HuH-7 (cell line): Measurements from ENCODE around the gene CHIC2.

ENCODE experiments used
- DNase-seq: peaks from one replicate; pipeline ENCODE4 v3.0.0; 2011; ENCODE audit warnings: low spot score

The CHIC2 gene

GRCh38 chr4:54093324-54094240, 29.2 kb upstream of the CHIC2 start:
- no peak for DNase-seq

DNA sequence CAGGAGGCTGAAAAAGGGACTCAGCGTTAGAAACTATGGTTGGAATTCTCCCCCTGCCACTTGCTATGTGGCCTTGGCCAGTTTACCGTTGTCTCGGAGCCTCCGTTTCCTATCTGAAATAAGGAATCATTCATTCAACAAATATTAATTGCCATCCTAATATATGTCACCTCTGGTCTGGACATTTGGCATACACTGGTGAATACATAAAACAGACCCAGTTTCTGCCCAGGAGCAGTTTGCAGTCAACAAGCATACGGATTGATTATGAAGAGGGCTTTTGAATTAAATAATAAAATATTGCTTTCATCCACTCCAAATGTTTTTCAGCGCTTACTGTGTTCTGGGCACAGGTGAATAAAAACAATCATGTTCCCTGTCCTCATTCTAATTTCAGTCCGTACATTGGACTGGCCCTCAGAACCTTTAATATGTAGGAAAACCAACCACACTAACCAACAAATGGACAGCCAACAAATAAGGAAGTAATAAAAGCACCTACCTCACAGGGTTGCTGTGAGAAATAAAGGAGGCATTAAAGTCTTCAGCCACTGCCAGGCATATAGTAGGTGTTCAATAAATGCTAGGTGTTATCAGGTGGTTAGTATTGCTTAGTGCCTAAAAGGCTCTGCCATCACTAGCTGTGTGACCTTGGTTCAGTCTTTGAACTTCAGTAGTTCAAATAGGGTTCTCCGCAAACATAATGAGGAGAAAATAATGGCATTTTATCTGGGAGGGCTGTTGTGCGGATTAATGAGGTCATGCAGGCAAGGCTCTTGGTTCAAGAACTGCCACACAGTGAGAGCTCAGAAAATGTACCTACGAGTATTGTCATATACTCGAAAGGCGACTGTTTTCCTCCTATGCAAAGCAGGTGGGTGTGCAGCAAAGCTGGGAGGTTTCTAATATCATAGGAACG, 28.3 kb upstream of the CHIC2 start:
- DNase-seq = no peak

- DNase-seq = peak; percentile 96
These were observed 27.4 kb upstream of the CHIC2 start for GRCh38 chr4:54091637-54092404.

GRCh38 chr4:54090804-54091623, 26.6 kb upstream of the CHIC2 start:
- no peak for DNase-seq

- no peak for DNase-seq
These were observed 26.0 kb upstream of the CHIC2 start for GRCh38 chr4:54090404-54090803.

DNA sequence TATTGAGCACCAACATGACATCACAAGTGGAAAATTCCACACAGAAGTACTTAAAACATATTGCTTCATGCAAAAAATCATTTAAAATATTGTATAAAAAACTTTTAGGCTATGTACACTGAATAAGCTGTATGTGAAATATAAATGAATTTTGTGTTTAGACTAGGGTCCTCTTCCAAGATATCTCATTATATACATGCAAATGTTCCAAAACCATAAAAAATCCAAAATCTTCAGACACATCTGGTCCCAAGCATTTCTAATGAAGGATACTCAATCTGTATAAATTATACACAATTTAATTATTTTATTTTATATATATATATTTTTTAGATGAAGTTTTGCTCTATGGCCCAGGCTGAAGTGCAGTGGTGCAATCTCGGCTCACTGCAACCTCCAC, 25.5 kb upstream of the CHIC2 start:
- DNase-seq = no peak

DNA sequence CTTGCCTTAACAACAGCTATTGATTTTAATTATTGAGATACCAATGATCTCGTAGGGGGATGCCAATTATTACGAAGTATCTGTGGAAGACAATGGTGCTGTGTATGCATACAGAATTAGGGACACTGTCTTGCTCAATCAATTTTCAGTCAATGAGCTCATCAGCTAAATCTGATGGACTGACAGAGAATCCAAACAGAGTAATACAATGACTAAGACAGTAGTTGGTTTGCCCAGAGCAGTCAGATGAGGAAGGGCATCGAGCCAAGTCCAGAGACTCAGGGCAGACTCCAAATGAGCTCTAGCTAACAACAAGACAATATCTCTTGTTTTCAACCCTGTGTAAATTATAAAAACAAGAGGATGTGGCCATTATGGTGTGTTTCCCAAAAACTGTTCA, 20.9 kb upstream of the CHIC2 start:
- no peak for DNase-seq

GRCh38 chr4:54082168-54082567, 17.8 kb upstream of the CHIC2 start:
- DNase-seq = no peak

DNA sequence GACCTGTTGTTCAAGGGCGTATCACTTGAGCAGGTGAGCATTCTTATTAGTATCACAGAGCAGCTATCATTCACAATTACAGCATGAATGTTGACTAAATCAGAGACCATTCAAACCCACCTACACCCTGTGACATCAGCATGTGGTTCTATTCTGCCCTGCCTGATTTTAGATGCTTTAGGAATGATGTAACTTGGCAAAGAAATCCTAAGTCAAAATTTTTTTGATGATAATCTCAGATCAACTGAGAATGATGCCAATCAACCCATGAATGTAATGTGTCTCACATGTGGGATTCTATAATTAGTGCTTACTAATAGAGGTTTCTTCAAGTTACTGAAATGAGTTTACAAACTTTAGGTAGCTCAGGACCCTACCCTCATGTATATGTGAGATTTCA, 13.4 kb upstream of the CHIC2 start:
- DNase-seq = no peak

DNA sequence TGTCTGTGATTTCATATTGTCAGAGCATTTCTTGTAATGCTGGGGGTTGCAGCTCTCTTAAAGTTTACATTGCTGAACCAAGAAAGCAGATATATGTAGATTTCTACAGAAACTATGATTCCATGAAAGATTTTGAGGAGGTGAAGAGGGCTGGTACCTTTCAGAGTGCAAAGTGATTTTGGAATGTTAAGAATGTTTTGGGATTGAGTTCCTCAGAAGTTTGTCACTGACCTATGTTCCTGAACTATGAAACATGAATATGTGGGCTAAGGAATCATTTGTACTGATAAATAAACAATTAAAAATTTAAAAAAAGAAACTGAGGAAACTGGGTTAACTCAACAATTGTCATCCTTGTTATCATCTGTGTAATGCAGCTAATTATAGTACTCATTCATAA, 12.3 kb upstream of the CHIC2 start:
- DNase-seq = no peak

DNA sequence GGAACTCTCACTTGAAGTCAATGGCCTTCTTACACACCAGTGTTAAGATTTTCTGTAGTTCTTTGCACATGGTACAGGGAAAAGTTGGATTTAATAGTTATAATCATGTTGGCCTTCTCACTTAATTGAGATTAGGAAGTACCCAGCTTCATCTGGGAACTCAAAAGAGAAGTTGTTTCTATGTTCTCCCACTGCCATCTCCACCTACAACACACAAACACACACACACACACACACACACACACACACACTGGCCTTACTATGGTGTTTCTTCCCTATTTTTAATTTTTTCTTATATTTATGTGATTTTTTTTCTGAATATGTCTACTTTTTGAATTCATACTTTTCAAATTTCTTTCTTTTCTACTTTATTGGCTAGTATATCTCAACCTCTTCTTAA, 10.0 kb upstream of the CHIC2 start:
- DNase-seq = no peak

DNA sequence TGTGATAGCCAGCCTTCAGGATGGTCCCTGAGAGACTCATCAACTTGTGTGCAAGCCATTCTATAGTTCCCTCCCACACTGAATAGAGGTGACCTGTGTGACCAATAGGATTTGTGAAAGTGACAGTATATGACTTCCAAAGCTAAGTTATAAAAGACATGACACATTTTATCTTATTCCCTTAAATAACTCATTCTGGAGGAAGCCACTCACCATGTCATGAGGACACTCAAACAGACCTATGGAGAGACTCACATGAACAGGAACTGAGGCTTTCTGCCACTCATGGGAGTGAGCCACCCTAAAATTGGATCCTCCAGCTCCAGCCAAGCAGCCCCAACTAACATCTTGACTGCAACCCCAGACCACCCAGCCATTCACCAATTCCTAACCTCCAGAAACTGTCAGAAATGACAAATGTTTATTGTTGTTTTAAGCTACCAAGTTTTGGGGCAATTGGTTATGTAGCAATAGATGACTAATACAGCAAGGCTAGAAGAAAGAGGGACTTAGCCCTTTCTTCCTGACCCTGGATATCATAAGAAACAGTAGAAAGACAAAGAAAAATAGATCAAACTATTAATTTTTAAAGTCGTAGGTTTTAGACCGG, 9.0 kb upstream of the CHIC2 start:
- DNase-seq = no peak

DNA sequence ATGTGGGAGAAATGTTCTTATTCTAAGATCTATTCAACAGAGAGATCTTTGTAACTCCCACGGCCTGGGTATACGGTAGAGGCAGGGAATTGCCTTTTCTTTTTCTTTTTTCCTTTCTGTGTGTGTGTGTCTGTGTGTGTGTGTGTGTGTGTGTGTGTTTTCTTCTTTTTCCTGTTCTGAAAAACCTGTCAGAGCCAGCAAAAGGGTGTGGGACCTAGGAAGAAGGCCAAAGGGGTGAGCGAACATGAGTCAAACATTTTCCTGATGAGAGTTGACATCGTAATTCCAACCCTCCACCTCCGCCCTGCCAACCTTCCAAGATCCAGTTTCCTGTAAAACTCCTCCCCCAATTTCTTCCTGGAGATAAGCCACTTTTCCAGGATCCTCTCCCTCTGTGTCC, 2.8 kb upstream of the CHIC2 start:
- no peak for DNase-seq

DNA sequence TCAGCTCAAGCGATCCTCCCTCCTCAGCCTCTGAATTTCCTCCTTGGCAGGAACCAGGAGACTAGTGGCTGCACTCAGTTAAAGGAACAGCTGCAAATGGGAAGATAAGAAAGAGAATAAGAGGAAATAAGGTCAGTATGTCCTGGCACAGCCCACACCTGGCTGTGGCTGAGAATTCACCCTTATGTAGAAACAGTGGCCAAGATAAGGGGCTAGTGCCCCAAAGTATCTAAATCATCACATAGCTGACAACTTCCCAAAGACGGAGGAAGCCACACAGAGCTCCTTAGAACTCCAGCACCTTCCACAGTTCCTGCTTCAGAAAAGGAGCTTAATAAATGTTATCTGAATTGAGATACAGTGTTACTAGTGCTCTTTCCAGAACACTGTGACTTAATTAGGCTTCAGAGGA, 2.3 kb upstream of the CHIC2 start:
- DNase-seq = no peak

GRCh38 chr4:54066088-54066415, 1.6 kb upstream of the CHIC2 start:
- no peak for DNase-seq

DNA sequence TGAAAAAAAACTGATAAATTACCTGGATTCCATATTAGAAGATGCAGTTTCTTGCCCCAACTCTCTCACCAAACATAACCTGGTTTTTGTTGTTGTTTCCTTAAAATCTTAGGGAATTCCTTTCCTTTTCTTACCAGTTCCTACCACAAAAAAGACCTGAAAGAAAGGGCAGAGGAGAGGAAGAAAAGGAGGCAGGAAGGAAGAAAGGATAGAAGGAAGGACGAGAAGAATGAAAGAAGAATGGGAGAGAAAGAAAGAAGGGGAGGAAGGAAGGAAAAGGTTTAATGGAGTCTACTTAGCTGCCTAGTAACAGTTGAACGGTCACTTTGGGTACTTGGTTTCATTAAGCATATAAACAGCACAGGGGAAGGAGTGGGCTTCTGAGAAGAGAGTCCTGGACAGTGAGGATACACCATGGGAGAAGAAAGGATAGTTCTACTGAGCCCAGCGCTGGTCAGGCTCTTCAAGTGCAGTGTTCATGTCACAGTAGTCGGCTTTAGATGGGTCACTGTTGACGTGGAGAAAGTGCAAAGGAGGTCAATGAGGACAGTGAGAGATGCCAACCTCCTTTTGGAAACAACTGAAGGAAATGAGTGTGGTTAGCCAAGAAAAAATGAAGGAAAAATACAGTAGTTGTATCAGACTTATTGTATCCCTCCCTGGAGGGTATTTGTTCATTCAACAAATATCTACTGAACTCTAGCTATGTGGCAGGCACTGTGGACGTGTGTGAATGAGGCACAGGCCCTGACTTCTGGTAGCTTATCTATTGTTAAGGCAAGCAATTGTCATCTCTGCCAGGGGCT, 1.1 kb upstream of the CHIC2 start:
- no peak for DNase-seq

DNA sequence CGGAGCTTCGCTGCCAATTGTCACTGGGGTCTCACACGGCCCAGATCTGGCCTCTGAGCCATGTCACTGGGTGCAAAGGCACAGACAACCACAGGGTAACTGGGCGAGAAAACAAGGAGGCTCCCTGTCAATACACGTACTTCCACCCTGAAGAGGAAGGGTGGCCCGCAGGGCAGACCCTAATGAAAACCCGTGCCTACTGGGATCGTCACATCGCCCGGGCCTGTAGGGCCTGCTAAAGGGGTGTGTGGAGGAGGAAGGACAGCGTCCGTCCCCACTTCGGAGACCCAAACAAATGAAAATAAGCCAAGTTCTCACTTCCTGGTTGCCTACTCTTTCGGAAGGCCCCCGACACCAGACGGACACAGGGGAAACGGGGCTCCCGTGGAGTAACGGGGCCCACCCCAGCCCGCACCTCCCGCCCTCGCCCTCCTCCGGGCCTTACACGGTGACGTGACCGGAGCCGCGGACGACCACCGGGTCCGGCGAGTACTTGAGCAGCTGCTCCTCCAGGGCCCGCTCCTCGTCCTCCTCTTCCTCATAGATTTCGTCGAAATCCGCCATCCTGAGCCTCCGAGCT, 578 bp downstream of the CHIC2 start:
- peak; percentile 47 for DNase-seq

DNA sequence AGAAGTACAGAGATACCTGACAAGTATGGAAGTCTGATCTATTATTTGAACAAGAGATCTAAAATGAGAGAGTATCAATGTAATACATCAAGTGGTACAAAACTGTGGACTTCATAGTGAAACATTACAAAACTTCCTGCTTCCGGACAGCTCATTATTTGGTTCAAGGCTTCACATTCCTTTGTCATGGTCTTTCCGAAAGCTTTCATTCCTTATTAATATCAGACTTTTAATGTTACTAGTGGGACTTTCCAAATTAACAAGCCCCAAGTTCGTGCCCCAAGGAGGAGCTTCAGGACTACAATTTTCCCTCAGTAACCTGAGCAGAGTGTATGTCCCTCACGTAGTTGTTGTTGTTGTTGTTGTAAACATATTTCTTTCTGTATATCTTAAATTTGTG, 1.2 kb downstream of the CHIC2 start:
- DNase-seq = no peak

GRCh38 chr4:54062392-54062791, 2.0 kb downstream of the CHIC2 start:
- no peak for DNase-seq

GRCh38 chr4:54061873-54062272, 2.5 kb downstream of the CHIC2 start:
- no peak for DNase-seq
